Heart left ventricle (tissue), 16 donors: ENCODE data around the gene NPPB. TPM values are rescaled to one million over a fixed set of nuclear protein-coding genes. Genes with fewer than 3 reads are reported as not detected.

Experiments
- ATAC-seq, 4 donors: fragments of 200-7000 bp; cut with Tn5 transposase; one replicate each; pipeline ENCODE4 v1.9.1; 2020 to 2022; ENCODE audit warnings: moderate library complexity in 4 of 4, mild to moderate bottlenecking in 3 of 4, moderate number of reproducible peaks in 1 of 4
- DNase-seq, 5 donors: peaks; one replicate each; pipeline ENCODE4 v3.0.0-alpha.2; 2020
- H3K27ac ChIP-seq, 12 donors: fragments of 200-600 bp; sonication (generic) in 4 of 12; one replicate each; pipeline versions ENCODE4 v1.5.0 to v1.8.0; 2016 to 2022; ENCODE audit warnings: mild to moderate bottlenecking in 2 of 12
- H3K27me3 ChIP-seq, 9 donors: fragments of 200-600 bp; sonication (generic) in 2 of 9; one replicate each; pipeline versions ENCODE4 v1.5.1 to v1.8.0; 2016 to 2022; ENCODE audit warnings: mild to moderate bottlenecking in 3 of 9
- H3K36me3 ChIP-seq, 9 donors: fragments of 200-600 bp; sonication (generic) in 2 of 9; one replicate each; pipeline versions ENCODE4 v1.5.0 to v1.8.0; 2018 to 2022; ENCODE audit warnings: mild to moderate bottlenecking in 2 of 9
- H3K4me1 ChIP-seq, 12 donors: fragments of 200-600 bp; sonication (generic) in 4 of 12; one replicate each; pipeline versions ENCODE4 v1.5.0 to v1.8.0; 2016 to 2022; ENCODE audit warnings: mild to moderate bottlenecking in 3 of 12
- H3K4me3 ChIP-seq, 12 donors: fragments of 200-600 bp; sonication (generic) in 4 of 12; one replicate each; pipeline versions ENCODE4 v1.5.0 to v1.8.0; 2017 to 2022; ENCODE audit warnings: mild to moderate bottlenecking in 9 of 12, moderate library complexity in 4 of 12
- H3K9me3 ChIP-seq, 12 donors: fragments of 200-600 bp; sonication (generic) in 4 of 12; one replicate each; pipeline versions ENCODE4 v1.5.0 to v1.8.0; 2016 to 2022; ENCODE audit warnings: mild to moderate bottlenecking in 1 of 12
- CTCF ChIP-seq, 12 donors: fragments of 200-600 bp; sonication (generic) in 4 of 12; IDR thresholded peaks; one replicate each; pipeline versions ENCODE4 v1.5.0 to v1.8.0; 2018 to 2022; ENCODE audit warnings: antibody characterized with exemption in 12 of 12, mild to moderate bottlenecking in 5 of 12
- POLR2A ChIP-seq, 2 donors: fragments of 450-650 bp; IDR thresholded peaks; one replicate each; pipeline ENCODE4 v1.6.1; 2017; ENCODE audit warnings: antibody characterized with exemption in 2 of 2, mild to moderate bottlenecking in 2 of 2, moderate library complexity in 2 of 2
- WGBS, 4 donors: extraction: QIAGEN DNeasy Blood & Tissue Kit in 2 of 4; methylation state at CpG; one replicate each; pipeline versions ENCODE4 v1.1.5 to v1.1.7; 2013 to 2018; 5-methylcytosine and 5-hydroxymethylcytosine counted together
- intact Hi-C, 10 donors: fragments of 100-400 bp; cut with DNase I; formaldehyde crosslinking; loops; one replicate each; pipeline versions ENCODE4 v1.11.1 to v1.14.2; 2022
- polyA plus RNA-seq, 2 donors: library from polyadenylated mRNA; stranded (reverse); fragments of 200-250 nt; gene quantifications; one replicate each; pipeline ENCODE4 v1.2.3, GENCODE V29; 2013
- total RNA-seq, 9 donors: library from RNA; depleted of rRNA in 2 of 9; stranded (reverse); fragments of >200 nt in 2 of 9; fragmentation: NEBNext Ultra II Directional in 3 of 9; extraction: Animal tissue kit (Norgen Biotek cat#: 25700) in 3 of 9; gene quantifications; one replicate each; pipeline versions ENCODE4 v1.1.0 to v1.2.4, GENCODE V29; 2016 to 2023
- donor health status: ischemic (EF 13 %, LVEDD 7.1; RV severe dilation, severe dysfunction).
- donor health status: healthy with polysubstance abuse.
- donor health status: DM: no; HTN: yes; CAD: no.
- donor health status: DM: no; HTN: no; CAD: no.
- donor health status: ischemic (EF 25% LVEDD 6.9; RV normal size, moderate dysfunction).
- donor health status: ischemic (EF 25% LVEDD 5.7; RV mildly dilated, moderate dysfunction).
- donor health status: healthy.
- donor health status: DM: yes; HTN: yes; CAD: no.
- donor health status: ischemic (EF 35%, LVEDD 5.7; RV mildly dilated, moderate dysfunction).
- donor health status: nonischemic (EF 11% LVEDD 7.7; RV severe dilation, severe dysfunction).
- donor health status: DM: yes; HTN: yes; CAD: no.
- donor health status: PGD.
- donor health status: ischemic (EF 29% LVEDD 5.4; RV normal size, mild dysfunction).
- donor health status: nonischemic (EF 23%, LVEDD 6.1; RV moderate dilation, normal function).

The NPPB gene
- total and polyA plus RNA-seq, 11 donors = 14.4 to 7,924 (median 252) TPM

- H3K4me1 ChIP-seq = peaks cover 0 to 27% (median 11%) of the 10 kb centered on the region in 12 donors
- intact Hi-C loops = loop anchor here in 9 of 10 donors (5.0 to 10.0 kb wide), 4 partner anchors 70 to 195 kb away; no protein-coding TSS in a partner anchor
- WGBS, 4 donors = 89 to 90% (median 89%) methylated on average over 33 to 36 of the region's 36 CpGs
- H3K9me3 ChIP-seq = no peaks in the 10 kb centered on the region
- no peaks in the 10 kb centered on the region for H3K27me3 ChIP-seq
- no peak for ATAC-seq
- H3K27ac ChIP-seq = no peak overlapping the region
- TF ChIP-seq POLR2A (IDR thresholded peaks at IDR 0.05) (no peak), CTCF (IDR thresholded peaks at IDR 0.05) (no peak)
- DNase-seq = no peak
- H3K4me3 ChIP-seq = no peak overlapping the region
- H3K36me3 ChIP-seq = peaks cover 10 to 100% (median 98%) of the 10 kb centered on the region in 9 donors
These were observed 21.6 kb downstream of the NPPB start for GRCh38 chr1:11836955-11837766.

GRCh38 chr1:11835441-11836225, 23.1 kb downstream of the NPPB start:
- Histone ChIP-seq H3K27me3 (no peaks in the 10 kb centered on the region), H3K9me3 (no peaks in the 10 kb centered on the region), H3K4me3 (no peak overlapping the region), H3K36me3 (peaks cover 10 to 100% (median 98%) of the 10 kb centered on the region in 9 donors), H3K4me1 (peaks cover 0 to 13% (median 0%) of the 10 kb centered on the region in 12 donors), H3K27ac (no peak overlapping the region)
- intact Hi-C loops = loop anchor here in 9 of 10 donors (5.0 to 10.0 kb wide), 4 partner anchors 72 to 197 kb away; no protein-coding TSS in a partner anchor
- WGBS, 4 donors = 91 to 95% (median 94%) methylated on average over 20 to 28 of the region's 28 CpGs
- ATAC-seq (no peak), DNase-seq (no peak)
- TF ChIP-seq CTCF (IDR thresholded peaks at IDR 0.05) (no peak), POLR2A (IDR thresholded peaks at IDR 0.05) (no peak)

GRCh38 chr1:11833900-11834299, 24.8 kb downstream of the NPPB start:
- H3K27me3 ChIP-seq = no peaks in the 10 kb centered on the region
- peaks cover 10 to 100% (median 95%) of the 10 kb centered on the region in 9 donors for H3K36me3 ChIP-seq
- ATAC-seq = no peak
- H3K27ac ChIP-seq = no peak overlapping the region
- TF ChIP-seq POLR2A (IDR thresholded peaks at IDR 0.05) (no peak), CTCF (IDR thresholded peaks at IDR 0.05) (no peak)
- no peaks in the 10 kb centered on the region for H3K9me3 ChIP-seq
- intact Hi-C loops = loop anchor here in 2 of 10 donors (10.0 kb wide), 1 partner anchor 131 kb away; no protein-coding TSS in a partner anchor
- no peak overlapping the region for H3K4me3 ChIP-seq
- DNase-seq = no peak
- 91 to 96% (median 93%) methylated on average over 13 of the region's 13 CpGs for WGBS, 4 donors
- peaks cover 0 to 4% (median 0%) of the 10 kb centered on the region in 12 donors for H3K4me1 ChIP-seq

GRCh38 chr1:11833497-11833896, 25.2 kb downstream of the NPPB start:
- intact Hi-C loops = loop anchor here in 2 of 10 donors (10.0 kb wide), 1 partner anchor 131 kb away; no protein-coding TSS in a partner anchor
- WGBS, 4 donors = 89 to 94% (median 92%) methylated on average over 8 of the region's 8 CpGs
- Histone ChIP-seq H3K4me1 (peaks cover 0 to under 1% (median 0%) of the 10 kb centered on the region in 12 donors), H3K27ac (no peak overlapping the region), H3K9me3 (no peaks in the 10 kb centered on the region), H3K36me3 (peaks cover 10 to 100% (median 97%) of the 10 kb centered on the region in 9 donors), H3K27me3 (no peaks in the 10 kb centered on the region), H3K4me3 (no peak overlapping the region)
- DNase-seq (no peak), ATAC-seq (no peak)
- no peak for TF ChIP-seq CTCF (IDR thresholded peaks at IDR 0.05)
- TF ChIP-seq POLR2A (IDR thresholded peaks at IDR 0.05) = no peak
